ENCODE measurements around the gene RPS6KB2.
A peak's percentile ranks its signal among the peaks of the same experiment; 100 is the strongest.

Gene RPS6KB2

GRCh38 chr11:67428052-67429001 lies at the start of gene RPS6KB2:
RPS6KB2 (plus strand) TSS chr11:67428494; CDS start chr11:67428546, 52 bp downstream.
- peak; percentile 99 for DNase-seq (ENCODE audit: low spot score)

DNA sequence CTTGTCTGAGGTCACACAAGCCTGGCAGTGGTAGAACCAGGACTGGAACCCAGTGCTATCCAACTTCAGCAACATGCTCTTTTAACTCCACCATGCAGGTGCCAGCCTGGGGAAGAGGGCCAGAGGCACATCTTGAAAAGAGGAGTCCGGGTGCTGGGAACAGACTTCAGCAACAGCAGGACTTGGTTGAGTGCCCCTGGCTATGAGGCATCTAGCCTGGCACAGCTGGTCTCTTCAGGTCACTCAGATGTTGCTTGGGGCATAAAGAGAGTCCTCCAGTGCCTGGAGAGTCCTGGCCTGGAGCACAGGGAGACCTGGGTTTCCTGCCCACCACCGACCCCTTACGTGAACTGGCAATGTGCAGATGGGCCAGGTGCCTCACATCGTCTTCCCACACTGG lies 49.8 kb upstream of the RPS6KB2 start:
- no peak for DNase-seq (ENCODE audit: low spot score)

- peak; percentile 82 for DNase-seq (ENCODE audit: low spot score)
These were observed 48.9 kb upstream of the RPS6KB2 start for GRCh38 chr11:67379061-67380058.

- DNase-seq (ENCODE audit: low spot score), result no peak
These were observed 46.9 kb upstream of the RPS6KB2 start for GRCh38 chr11:67381244-67381972.

DNA sequence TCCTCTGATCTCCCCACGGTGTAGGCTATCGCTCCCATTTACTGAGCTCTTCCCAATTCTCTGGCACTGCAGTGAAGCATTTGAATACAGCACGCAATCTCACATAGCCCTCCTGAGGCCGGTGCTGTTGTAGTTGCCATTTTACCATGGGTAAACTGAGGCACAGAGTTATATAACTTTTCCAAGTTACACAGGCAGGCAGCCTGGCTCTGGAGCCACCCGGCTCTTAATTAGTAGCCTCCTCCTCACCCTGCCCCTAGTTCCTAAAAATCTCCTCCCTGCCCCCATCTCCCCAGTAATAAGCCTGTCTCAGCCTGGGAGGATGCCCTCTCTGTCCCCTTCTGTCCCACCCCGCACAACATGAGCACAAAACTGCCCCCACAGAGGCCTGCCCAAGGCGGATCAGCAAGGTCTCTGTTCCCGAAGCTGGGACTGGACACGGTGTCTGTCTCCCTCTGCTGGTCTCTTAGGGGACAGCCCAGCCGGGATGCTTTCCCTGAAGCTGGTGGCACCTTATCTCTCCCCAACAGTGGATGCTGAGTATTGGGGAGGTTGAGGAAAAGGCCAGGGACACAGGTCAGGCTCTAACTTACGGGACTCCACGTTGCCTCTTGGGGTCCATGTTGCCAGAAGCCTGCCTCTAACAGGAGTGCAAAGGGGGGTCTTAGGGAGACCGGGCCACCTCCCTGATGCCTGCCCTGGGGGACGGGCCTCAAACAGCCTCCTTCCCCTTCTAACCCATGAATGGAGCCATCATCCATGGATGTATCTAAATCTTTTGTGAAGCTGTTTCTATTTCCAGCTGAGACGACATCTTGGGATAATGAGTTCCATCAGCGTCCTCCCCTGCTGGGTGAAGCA lies 45.8 kb upstream of the RPS6KB2 start:
- DNase-seq (ENCODE audit: low spot score), result peak; percentile 85

DNA sequence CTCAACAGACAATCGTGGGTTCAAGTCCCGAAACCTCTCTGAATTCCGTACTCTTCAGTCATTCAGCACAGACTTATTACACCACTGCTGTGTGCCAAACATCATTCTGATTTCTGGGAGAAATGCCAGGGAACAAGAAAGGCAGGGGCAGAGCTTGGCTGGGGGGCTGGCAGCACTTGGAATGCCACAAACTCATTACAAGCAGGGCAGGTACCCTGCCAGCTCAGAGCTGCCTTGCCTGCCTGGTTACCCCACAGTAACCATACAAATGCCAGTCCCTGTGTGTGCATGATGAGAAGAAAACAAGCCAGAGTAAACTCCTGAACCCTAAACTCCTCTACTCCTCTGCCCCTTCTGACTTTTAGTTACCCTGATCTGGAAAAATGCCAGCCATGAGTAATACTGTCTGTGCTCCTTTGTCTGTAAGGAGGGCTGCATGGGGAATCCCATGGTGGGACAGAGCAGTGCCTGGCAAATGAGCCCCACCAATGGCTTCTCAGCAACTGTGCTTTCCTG lies 43.4 kb upstream of the RPS6KB2 start:
- no peak for DNase-seq (ENCODE audit: low spot score)

DNA sequence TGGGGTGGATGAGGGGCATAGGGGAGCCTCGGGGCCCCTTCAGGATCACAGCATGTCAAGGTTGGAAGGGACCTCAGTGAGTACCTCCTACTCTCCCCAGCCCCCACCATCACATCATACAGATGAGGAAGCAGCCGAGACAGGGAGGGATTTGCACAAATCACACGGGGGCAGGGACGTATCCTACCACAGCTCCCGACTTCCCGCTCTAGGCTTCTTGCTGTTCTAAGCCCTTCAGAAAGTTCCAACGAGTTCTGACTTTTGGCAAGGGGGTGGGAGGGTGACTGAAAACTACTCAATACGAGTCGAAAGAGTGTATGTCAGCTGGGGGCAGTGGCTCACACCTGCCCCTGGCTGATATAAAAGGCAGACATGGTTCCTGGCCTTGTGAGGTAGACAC lies 41.2 kb upstream of the RPS6KB2 start:
- no peak for DNase-seq (ENCODE audit: low spot score)

DNA sequence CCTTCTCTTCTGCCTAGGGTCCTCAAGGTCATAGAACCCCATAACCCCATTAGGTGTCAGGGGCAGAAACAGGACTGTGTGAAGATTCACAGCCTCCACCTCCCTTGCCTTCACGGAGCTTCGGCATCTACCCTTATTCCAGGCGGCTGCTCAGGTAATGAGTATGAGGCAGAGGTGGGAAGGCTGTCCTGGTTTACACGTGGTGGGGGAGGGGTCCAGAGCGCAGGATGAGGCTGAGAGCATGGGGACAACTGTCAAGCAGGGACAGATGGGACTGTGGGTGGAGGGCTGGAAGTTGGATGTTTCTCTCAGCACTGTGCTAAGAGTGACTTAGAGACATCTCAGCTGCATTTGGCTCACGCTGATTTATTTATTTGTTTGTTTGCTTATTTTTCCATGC lies 40.8 kb upstream of the RPS6KB2 start:
- DNase-seq (ENCODE audit: low spot score), result no peak

GRCh38 chr11:67389477-67389876 lies 38.8 kb upstream of the RPS6KB2 start:
- DNase-seq (ENCODE audit: low spot score), result peak; percentile 49

DNA sequence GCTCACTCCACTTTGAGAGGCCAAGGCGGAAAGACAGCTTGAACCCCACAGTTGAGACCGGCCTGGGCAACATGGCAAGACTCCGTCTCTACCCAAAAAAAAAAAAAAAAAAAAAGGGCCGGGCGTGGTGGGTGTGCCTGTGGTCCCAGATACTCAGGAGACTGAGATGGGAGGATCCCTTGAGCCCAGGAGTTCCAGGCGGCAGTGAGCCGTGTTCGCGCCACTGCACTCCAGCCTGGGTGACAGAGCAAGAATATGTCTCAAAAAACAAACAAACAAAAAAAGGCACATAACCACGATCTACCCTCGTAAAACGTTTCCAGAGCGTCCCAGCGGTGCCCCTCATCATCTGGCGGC lies 37.4 kb upstream of the RPS6KB2 start:
- DNase-seq (ENCODE audit: low spot score), result no peak

DNA sequence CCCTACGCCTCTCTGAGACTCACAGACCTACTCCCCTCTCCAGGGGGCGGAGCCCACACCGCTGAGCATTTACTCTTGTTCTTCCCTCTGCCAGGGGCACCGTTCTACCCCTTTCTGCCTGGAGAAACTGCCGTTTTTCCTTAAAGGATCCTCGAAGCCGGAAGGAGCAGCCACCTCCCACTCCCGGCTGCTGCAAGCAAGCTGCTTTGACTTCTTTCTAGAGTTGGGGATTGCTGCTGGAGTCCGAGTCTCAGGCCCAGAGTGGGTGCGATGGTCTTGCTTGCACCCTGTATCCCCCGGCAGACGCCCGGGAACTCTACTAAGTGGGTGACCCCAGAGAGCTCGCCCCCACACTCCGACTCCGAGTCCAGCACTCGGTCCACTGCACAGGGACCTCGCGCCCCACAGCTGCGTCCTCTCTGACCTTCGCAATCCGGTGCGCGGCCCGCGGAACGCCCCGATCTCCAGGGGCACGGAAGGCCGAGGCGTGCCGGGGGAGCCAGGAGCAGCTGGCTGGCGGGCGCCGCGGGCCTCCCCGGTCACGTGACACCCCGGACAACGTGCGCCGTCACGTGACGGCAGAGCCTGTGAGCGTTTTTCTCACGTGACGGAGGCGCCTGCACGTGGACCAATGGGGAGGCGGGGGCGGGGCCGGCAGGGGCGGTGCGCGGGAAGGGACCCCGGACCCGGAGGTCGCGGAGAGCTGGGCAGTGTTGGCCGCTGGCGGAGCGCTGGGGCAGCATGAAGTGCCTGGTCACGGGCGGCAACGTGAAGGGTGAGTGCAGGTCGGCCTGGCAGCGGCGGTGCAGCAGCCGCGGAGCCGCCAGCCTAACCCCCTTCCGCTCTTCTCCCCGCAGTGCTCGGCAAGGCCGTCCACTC lies 36.8 kb upstream of the RPS6KB2 start, which contains the start of gene RAD9A:
Gene RAD9A (plus strand): TSS at position 683 of the 879 bp plus-strand sequence. CDS start 59 bp downstream, at position 742.
- DNase-seq (ENCODE audit: low spot score), result peak; percentile 98

DNA sequence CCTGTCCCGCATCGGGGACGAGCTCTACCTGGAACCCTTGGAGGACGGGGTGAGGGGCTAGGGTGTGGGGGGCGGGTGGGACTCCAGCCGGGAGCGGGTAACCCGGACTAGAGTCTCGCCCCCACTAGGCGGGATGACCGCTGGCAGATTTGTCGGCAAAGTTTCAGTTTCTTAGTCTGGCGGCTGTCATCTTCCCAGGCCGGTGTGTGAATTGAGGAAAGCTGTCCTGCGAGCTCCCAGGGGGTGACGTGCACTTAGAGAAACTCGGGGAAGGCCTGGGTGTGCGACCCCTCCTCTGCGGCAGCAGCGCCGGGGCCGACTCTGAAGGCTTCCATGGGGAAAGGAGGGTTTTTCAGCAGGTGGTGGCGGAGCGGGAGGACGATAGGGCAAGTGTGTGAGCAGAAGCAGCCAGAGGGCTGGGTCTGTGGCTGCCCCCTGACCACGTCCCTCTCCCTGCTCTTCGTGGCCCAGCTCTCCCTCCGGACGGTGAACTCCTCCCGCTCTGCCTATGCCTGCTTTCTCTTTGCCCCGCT lies 36.0 kb upstream of the RPS6KB2 start:
- no peak for DNase-seq (ENCODE audit: low spot score)

DNA sequence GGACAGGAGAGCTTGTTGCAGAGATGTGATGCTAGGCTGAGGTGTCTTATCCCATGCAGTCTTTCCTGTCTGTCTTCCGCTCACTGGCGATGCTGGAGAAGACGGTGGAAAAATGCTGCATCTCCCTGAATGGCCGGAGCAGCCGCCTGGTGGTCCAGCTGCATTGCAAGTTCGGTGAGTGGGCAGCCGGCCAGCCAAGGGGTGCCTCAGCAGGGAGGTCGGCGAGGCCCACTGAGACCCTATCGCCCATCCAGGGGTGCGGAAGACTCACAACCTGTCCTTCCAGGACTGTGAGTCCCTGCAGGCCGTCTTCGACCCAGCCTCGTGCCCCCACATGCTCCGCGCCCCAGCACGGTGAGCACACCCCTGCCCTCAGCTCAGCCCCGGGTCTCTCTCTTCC lies 34.9 kb upstream of the RPS6KB2 start:
- DNase-seq (ENCODE audit: low spot score), result no peak

DNA sequence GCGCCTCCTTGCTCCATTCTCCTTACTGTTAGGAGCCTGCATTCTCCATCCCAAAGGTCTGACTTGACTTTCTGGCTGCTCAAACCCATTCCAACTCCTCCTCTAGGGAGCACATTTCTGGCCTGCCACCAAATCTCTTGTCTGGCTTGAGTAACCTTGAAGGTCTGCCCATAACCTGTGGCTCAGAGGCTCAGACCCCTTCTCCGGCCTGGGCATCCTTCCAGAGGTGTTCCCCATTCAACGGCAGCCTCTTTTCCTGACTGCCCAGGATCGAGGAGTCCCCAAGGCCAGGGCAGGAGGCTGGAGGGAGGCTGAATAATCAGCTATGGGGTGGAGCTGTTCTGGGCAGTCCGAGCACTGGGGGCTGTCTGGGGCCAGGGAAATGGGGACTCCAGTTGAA lies 34.3 kb upstream of the RPS6KB2 start:
- DNase-seq (ENCODE audit: low spot score), result no peak

DNA sequence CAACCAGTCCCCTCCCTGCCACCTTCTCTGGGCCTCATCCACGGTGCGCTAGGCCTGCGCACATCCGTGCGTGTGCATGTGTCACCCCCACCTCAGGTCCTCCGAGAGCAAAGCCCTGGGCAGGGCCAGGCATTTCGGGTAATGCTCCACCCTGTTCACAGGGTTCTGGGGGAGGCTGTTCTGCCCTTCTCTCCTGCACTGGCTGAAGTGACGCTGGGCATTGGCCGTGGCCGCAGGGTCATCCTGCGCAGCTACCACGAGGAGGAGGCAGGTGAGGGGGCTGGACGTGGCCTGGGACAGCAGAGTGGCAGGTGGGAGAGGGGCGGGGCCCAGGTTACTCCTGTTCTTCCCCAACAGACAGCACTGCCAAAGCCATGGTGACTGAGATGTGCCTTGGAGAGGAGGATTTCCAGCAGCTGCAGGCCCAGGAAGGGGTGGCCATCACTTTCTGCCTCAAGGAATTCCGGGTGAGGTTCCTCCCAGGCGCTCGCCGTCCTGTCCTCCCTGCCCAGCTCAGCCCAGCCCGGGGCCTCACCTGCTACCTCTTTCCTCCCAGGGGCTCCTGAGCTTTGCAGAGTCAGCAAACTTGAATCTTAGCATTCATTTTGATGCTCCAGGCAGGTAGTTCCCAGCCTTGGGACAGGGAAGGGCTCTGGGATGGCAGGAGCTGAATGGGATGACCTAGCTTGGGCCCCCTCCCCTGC lies 32.6 kb upstream of the RPS6KB2 start:
- DNase-seq (ENCODE audit: low spot score), result no peak

DNA sequence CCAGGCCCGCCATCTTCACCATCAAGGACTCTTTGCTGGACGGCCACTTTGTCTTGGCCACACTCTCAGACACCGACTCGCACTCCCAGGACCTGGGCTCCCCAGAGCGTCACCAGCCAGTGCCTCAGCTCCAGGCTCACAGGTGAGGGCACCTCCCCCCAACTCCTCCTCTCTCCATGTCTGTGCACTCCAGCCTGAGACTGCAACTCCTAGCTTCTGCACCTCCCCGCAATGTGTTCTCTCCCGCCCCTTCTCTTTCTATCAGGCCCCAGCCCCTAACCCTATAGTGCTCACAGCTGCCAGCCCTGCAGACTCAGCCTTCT lies 32.1 kb upstream of the RPS6KB2 start:
- DNase-seq (ENCODE audit: low spot score), result no peak

- DNase-seq (ENCODE audit: low spot score), result no peak
These were observed 31.5 kb upstream of the RPS6KB2 start for GRCh38 chr11:67396587-67397389.

DNA sequence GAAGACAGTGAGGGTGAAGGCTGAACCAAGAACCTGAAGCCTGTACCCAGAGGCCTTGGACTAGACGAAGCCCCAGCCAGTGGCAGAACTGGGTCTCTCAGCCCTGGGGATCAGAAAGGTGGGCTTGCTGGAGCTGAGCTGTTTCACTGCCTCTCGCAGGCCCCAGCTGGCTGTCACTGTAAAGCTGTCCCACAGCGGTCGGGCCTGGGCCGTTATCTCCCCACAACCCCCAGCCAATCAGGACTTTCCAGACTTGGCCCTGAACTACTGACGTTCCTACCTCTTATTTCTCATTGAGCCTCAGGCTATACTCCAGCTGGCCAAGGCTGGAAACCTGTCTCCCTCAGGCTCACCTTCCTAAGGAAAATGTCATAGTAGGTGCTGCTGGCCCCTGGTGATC lies 30.8 kb upstream of the RPS6KB2 start:
- DNase-seq (ENCODE audit: low spot score), result no peak
